Endothelial cell of umbilical vein (primary cell): ENCODE measurements around the gene SETD9. TPM values are rescaled to one million over a fixed set of nuclear protein-coding genes. Genes with fewer than 3 reads are reported as not detected.

Experiments used
- BruUV-seq: library from RNA; stranded (reverse); fragments of 400-500 nt; replicated peaks from 2 replicates; lab custom pipeline; 2021; lab: Mats Ljungman, UMichigan
- CTCF ChIA-PET: fragments of 300-600, 350-600 bp; sonication (Branson Sonifier 250); formaldehyde crosslinking; loops from one replicate; lab custom pipeline; 2021; ENCODE audit warnings: antibody characterized with exemption, inconsistent platforms; lab: Charles Lee
- POLR2A ChIA-PET: fragments of 300-600, 350-600 bp; sonication (Branson Sonifier 250); formaldehyde crosslinking; loops from one replicate; lab custom pipeline; 2021; ENCODE audit warnings: antibody characterized with exemption, inconsistent platforms; lab: Charles Lee
- DNase-seq: peaks from one replicate; pipeline ENCODE4 v3.0.0-alpha.2; 2011; ENCODE audit warnings: low read depth, low spot score
- FAIRE-seq: peaks from 2 replicates; lab custom pipeline; 2011; peaks lifted over from hg19 to GRCh38; lab: Jason Lieb, UNC
- H2AFZ ChIP-seq: 2 replicates; pipeline ENCODE4 v1.6.0; 2012; ENCODE audit warnings: low read depth, low read length, control low read depth, inconsistent platforms
- H3K27ac ChIP-seq: 2 replicates; pipeline ENCODE4 v1.5.1; 2011; ENCODE audit warnings: low read depth, mild to moderate bottlenecking, control low read depth, low read length, moderate library complexity; ENCODE audit not compliant: insufficient read depth
- H3K27me3 ChIP-seq, 2 experiments: 2 replicates each; pipeline versions ENCODE4 v1.6.0 to v1.6.1; 2011; ENCODE audit warnings: low read length in 2 of 2, mixed read lengths in 1 of 2; ENCODE audit not compliant: control insufficient read depth in 2 of 2, insufficient read depth in 2 of 2
- H3K36me3 ChIP-seq, 2 experiments: 2 replicates in 1 of 2; 3 replicates in 1 of 2; pipeline ENCODE4 v1.5.1; 2011; ENCODE audit warnings: low read length in 2 of 2, mild to moderate bottlenecking in 1 of 2, moderate library complexity in 1 of 2; ENCODE audit not compliant: control insufficient read depth in 2 of 2, insufficient read depth in 2 of 2; ENCODE audit errors: extremely low read depth in 1 of 2
- H3K4me1 ChIP-seq: 3 replicates; pipeline ENCODE4 v1.5.1; 2011; ENCODE audit warnings: mild to moderate bottlenecking, low read length; ENCODE audit not compliant: control insufficient read depth, insufficient read depth; ENCODE audit errors: extremely low read depth
- H3K4me2 ChIP-seq: 2 replicates; pipeline ENCODE4 v1.6.1; 2011; ENCODE audit warnings: low read length, control low read depth, mixed read lengths; ENCODE audit not compliant: insufficient read depth
- H3K4me3 ChIP-seq, 3 experiments: fragments of 200-600 bp in 1 of 3; sonication (generic), shearing (Covaris generic) in 1 of 3; replicated peaks in 1 of 3; 2 replicates each; pipeline ENCODE4 v1.5.1; 2011 to 2016; ENCODE audit warnings: control low read depth in 3 of 3, low read length in 3 of 3, mild to moderate bottlenecking in 2 of 3, inconsistent platforms in 1 of 3, low read depth in 1 of 3, moderate library complexity in 1 of 3; ENCODE audit not compliant: insufficient read depth in 1 of 3
- H3K79me2 ChIP-seq: 2 replicates; pipeline ENCODE4 v1.6.0; 2012; ENCODE audit warnings: low read length, inconsistent platforms; ENCODE audit not compliant: control insufficient read depth, insufficient read depth
- H3K9ac ChIP-seq: replicated peaks from 2 replicates; pipeline ENCODE3; 2011; ENCODE audit warnings: low read length, control low read depth; ENCODE audit not compliant: insufficient read depth; ENCODE audit errors: extremely low read depth
- H3K9me1 ChIP-seq: replicated peaks from 3 replicates; pipeline ENCODE4 v1.6.0; 2011; ENCODE audit warnings: mild to moderate bottlenecking, low read length; ENCODE audit not compliant: control insufficient read depth, insufficient read depth; ENCODE audit errors: extremely low read depth
- H3K9me3 ChIP-seq: replicated peaks from 2 replicates; pipeline ENCODE4 v1.5.1; 2012; ENCODE audit warnings: low read length, inconsistent platforms; ENCODE audit not compliant: control insufficient read depth, insufficient read depth
- H4K20me1 ChIP-seq: replicated peaks from 2 replicates; pipeline ENCODE3; 2011; ENCODE audit warnings: mild to moderate bottlenecking, low read length; ENCODE audit not compliant: control insufficient read depth, insufficient read depth; ENCODE audit errors: extremely low read depth
- CTCF ChIP-seq, 2 donors: IDR thresholded peaks; 1 replicate in 1 of 2; 2 replicates in 1 of 2; pipeline ENCODE4 v1.5.1; 2011; ENCODE audit warnings: low read length in 2 of 2, mild to moderate bottlenecking in 2 of 2, moderate library complexity in 2 of 2, control low read depth in 1 of 2, inconsistent platforms in 1 of 2, low read depth in 1 of 2; ENCODE audit not compliant: insufficient read depth in 1 of 2; ENCODE audit errors: extremely low read depth in 1 of 2
- EZH2 ChIP-seq: IDR thresholded peaks from 2 replicates; pipeline ENCODE4 v1.6.1; 2012; ENCODE audit warnings: borderline replicate concordance, low read depth, mild to moderate bottlenecking, moderate library complexity, low read length, inconsistent platforms; ENCODE audit not compliant: severe bottlenecking
- FOS ChIP-seq: IDR thresholded peaks from 2 replicates; pipeline ENCODE4 v1.6.1; 2011; ENCODE audit warnings: mild to moderate bottlenecking, low read length, moderate library complexity, borderline replicate concordance; ENCODE audit not compliant: insufficient read depth
- GATA2 ChIP-seq: IDR thresholded peaks from 2 replicates; pipeline ENCODE4 v1.7.0; 2011; ENCODE audit warnings: low read depth, mild to moderate bottlenecking, moderate library complexity, mixed read lengths, low read length; ENCODE audit not compliant: insufficient read length, insufficient read depth
- JUN ChIP-seq: IDR thresholded peaks from 2 replicates; pipeline ENCODE4 v1.6.1; 2011; ENCODE audit warnings: borderline replicate concordance, low read depth; ENCODE audit not compliant: insufficient read length, insufficient read depth
- MAX ChIP-seq: IDR thresholded peaks from 2 replicates; pipeline ENCODE4 v1.6.1; 2011; ENCODE audit not compliant: insufficient read depth, insufficient read length
- MYC ChIP-seq: IDR thresholded peaks from one replicate; pipeline ENCODE4 v1.6.1; 2011; ENCODE audit warnings: mild to moderate bottlenecking, low read depth, low read length
- POLR2A ChIP-seq: IDR thresholded peaks from 2 replicates; pipeline ENCODE4 v1.6.1; 2012; ENCODE audit warnings: low read depth, mild to moderate bottlenecking, control low read depth, low read length
- POLR2AphosphoS5 ChIP-seq: IDR thresholded peaks from 2 replicates; pipeline ENCODE4 v1.6.1; 2012; ENCODE audit warnings: low read depth, mild to moderate bottlenecking, control low read depth, low read length, moderate library complexity; ENCODE audit not compliant: insufficient read depth
- dilution Hi-C: fragments of 300-500 bp; cut with MboI; formaldehyde crosslinking; loops from one replicate; pipeline ENCODE4 v1.15.0; 2019; ENCODE audit warnings: low sequenced_read_pairs; ENCODE audit not compliant: extremely low pct_ligation_motif_present
- intact Hi-C: fragments of 100-400 bp; cut with micrococcal nuclease; formaldehyde crosslinking; loops from one replicate; pipeline ENCODE4 v1.10.0; 2022
- polyA plus RNA-seq, 4 experiments: library from polyadenylated mRNA; depleted of rRNA in 3 of 4; stranded (reverse) in 3 of 4; unstranded in 1 of 4; fragments of >200 nt; gene quantifications; 2 replicates each; pipeline versions ENCODE4 v1.2.1 to v1.2.3, GENCODE V29; 2011 to 2012; ENCODE audit warnings: missing spikeins in 1 of 4
- total RNA-seq: library from RNA; stranded (reverse); gene quantifications from 2 replicates; pipeline ENCODE4 v1.2.3, GENCODE V29; 2021

The SETD9 gene
- total and polyA plus RNA-seq, 2 donors (not counting 3 experiments of a cell fraction or from before 2014, with no cell fraction given), result 7.1 to 7.9 TPM

- intact Hi-C loops (no loop called here), dilution Hi-C loops (no loop called here)
- H3K4me3 ChIP-seq, result no peak overlapping the region
- H3K79me2 ChIP-seq, result no peaks in the 10 kb centered on the region
- POLR2A ChIA-PET, result no interaction called here
- TF ChIP-seq POLR2AphosphoS5 (no peak), MAX (no peak)
- H4K20me1 ChIP-seq, result no peaks in the 10 kb centered on the region
- no TSS peak for BruUV-seq
- FAIRE-seq (no peak), DNase-seq (no peak)
- no peaks in the 10 kb centered on the region for H3K36me3 ChIP-seq
- H3K27ac ChIP-seq, result no peak overlapping the region
- H3K27me3 ChIP-seq, result peaks cover 45 to 64% of the 10 kb centered on the region in 2 experiments
- H2AFZ ChIP-seq, result no peak overlapping the region
- no peaks in the 10 kb centered on the region for H3K4me1 ChIP-seq
- no peaks in the 10 kb centered on the region for H3K9me3 ChIP-seq
- H3K4me2 ChIP-seq, result no peak overlapping the region
- CTCF ChIA-PET, result interaction anchor here (0.8 kb wide), 1 partner anchor 38 kb away, joined by 3 read pairs; no protein-coding TSS in a partner anchor
- H3K9me1 ChIP-seq, result no peaks in the 10 kb centered on the region
- H3K9ac ChIP-seq, result no peak overlapping the region
Measured at GRCh38 chr5:56958595-56958994, 49.2 kb downstream of the SETD9 start.

- no peaks in the 10 kb centered on the region for H3K36me3 ChIP-seq
- ChIA-PET CTCF (interaction anchor here (0.8 to 1.2 kb wide), 2 partner anchors 10 to 37 kb away, joined by 3 read pairs; no protein-coding TSS in a partner anchor), POLR2A (no interaction called here)
- H3K9me1 ChIP-seq, result no peaks in the 10 kb centered on the region
- H3K27me3 ChIP-seq, result peaks cover 46 to 59% of the 10 kb centered on the region in 2 experiments
- DNase-seq, result no peak
- no peaks in the 10 kb centered on the region for H3K9me3 ChIP-seq
- TF ChIP-seq CTCF (IDR thresholded peaks at IDR 0.05; ENCODE audit: extremely low read depth in 1 of 2, insufficient read depth in 1 of 2, low read depth in 1 of 2, low read length in 2 of 2) (no peak), FOS (no peak), MAX (no peak), GATA2 (no peak), MYC (no peak), POLR2AphosphoS5 (no peak), EZH2 (no peak), POLR2A (no peak), JUN (no peak)
- H3K27ac ChIP-seq, result no peak overlapping the region
- no peak overlapping the region for H3K4me3 ChIP-seq
- no peaks in the 10 kb centered on the region for H3K79me2 ChIP-seq
- intact Hi-C loops (no loop called here), dilution Hi-C loops (no loop called here)
- no peak for FAIRE-seq
- no peaks in the 10 kb centered on the region for H3K4me1 ChIP-seq
- no peak overlapping the region for H2AFZ ChIP-seq
- H3K4me2 ChIP-seq, result no peak overlapping the region
- no peaks in the 10 kb centered on the region for H4K20me1 ChIP-seq
- BruUV-seq, result no TSS peak
- no peak overlapping the region for H3K9ac ChIP-seq
Measured at GRCh38 chr5:56959326-56959725, 49.9 kb downstream of the SETD9 start.
